GM12891 (cell line): ENCODE results near the gene AP3B1.

Source experiments
- PAX5 ChIP-seq: IDR thresholded peaks from 2 replicates; pipeline ENCODE4 v1.6.1; 2011; ENCODE audit warnings: low read length, moderate library complexity, mild to moderate bottlenecking; ENCODE audit not compliant: insufficient read depth, severe bottlenecking
- POLR2A ChIP-seq: IDR thresholded peaks from 2 replicates; pipeline ENCODE4 v1.6.1; 2011; ENCODE audit warnings: low read depth, low read length, control low read depth
- POLR2AphosphoS5 ChIP-seq: IDR thresholded peaks from 2 replicates; pipeline ENCODE4 v1.6.1; 2011; ENCODE audit warnings: low read depth, low read length, control low read depth
- POU2F2 ChIP-seq: IDR thresholded peaks from 2 replicates; pipeline ENCODE4 v1.6.1; 2011; ENCODE audit warnings: low read depth, mild to moderate bottlenecking, control low read depth, low read length, moderate library complexity
- TAF1 ChIP-seq: IDR thresholded peaks from 2 replicates; pipeline ENCODE4 v1.6.1; 2011; ENCODE audit warnings: low read depth, low read length, control low read depth

DNA sequence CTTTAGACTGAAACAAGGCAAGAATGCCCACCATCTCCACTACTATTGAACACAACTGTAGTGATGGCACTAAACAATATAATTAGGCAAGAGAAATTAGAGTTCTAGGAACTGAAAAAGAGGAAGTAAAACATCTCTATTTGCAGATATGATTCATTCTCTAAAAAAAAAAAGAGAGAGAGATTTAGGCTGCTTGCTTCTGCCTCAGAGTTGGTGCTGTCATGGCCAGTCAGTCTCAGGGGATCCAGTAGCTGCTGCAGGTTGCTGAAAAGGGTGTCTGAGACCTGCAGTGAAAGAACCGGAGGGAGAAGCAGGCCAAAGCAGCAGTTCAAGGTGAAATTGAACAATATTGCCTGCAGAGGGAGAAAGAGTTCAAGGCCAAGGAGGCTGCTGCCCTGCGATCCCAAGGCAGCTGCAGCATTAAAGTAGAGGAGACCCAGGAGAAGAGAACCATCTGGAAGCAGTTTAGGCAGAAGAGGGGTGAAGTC, 72.5 kb downstream of the AP3B1 start:
- TF ChIP-seq POLR2A (no peak), TAF1 (no peak), POLR2AphosphoS5 (no peak), PAX5 (peak; percentile 9), POU2F2 (0 out of 2 replicates have a peak, but pooled peaks have one; percentile 13)
